KOPT-K1 (cell line): Measurements from ENCODE around the gene ATPAF2.

Source experiments
- H3K27ac ChIP-seq: fragments of 200-600 bp; sonication (generic); 2 replicates; pipeline ENCODE4 v1.5.1; 2016; ENCODE audit warnings: antibody characterized with exemption, mild to moderate bottlenecking, low read depth, low read length; ENCODE audit not compliant: poor library complexity, severe bottlenecking
- H3K36me3 ChIP-seq: fragments of 200-600 bp; sonication (generic); 2 replicates; pipeline ENCODE4 v1.5.1; 2017; ENCODE audit warnings: antibody characterized with exemption, mild to moderate bottlenecking, low read length, moderate library complexity; ENCODE audit not compliant: insufficient read depth
- H3K9me3 ChIP-seq: fragments of 200-600 bp; sonication (generic); 2 replicates; pipeline ENCODE4 v1.5.1; 2017; ENCODE audit warnings: antibody characterized with exemption, low read length, mild to moderate bottlenecking; ENCODE audit not compliant: insufficient read depth, poor library complexity, severe bottlenecking

The ATPAF2 gene

GRCh38 chr17:17972126-17972951 lies 66.6 kb downstream of the ATPAF2 start, which contains the start of the genes DRC3 and TOM1L2:
Gene DRC3, plus strand, starts transcription at chr17:17972862. Its CDS starts 4,737 bp downstream, at chr17:17977599.
Gene TOM1L2, minus strand, starts transcription at chr17:17972400. Its CDS starts 87 bp downstream, at chr17:17972313.
- peak within 1 kb of the TSS; percentile 52 for H3K27ac ChIP-seq
- no peaks in the 10 kb centered on the region for H3K9me3 ChIP-seq
- H3K36me3 ChIP-seq = no peaks in the 10 kb centered on the region

GRCh38 chr17:17971431-17972125 lies 67.4 kb downstream of the ATPAF2 start:
- Histone ChIP-seq H3K36me3 (no peaks in the 10 kb centered on the region), H3K9me3 (no peaks in the 10 kb centered on the region), H3K27ac (peak overlapping the region; percentile 52)

GRCh38 chr17:17970699-17971430 lies 68.1 kb downstream of the ATPAF2 start:
- Histone ChIP-seq H3K27ac (no peak overlapping the region), H3K9me3 (no peaks in the 10 kb centered on the region), H3K36me3 (no peaks in the 10 kb centered on the region)
